ENCODE results near the gene ANKS1B.

ANKS1B gene

GRCh38 chr12:99453836-99454538, 530.7 kb downstream of the ANKS1B start:
- DNase-seq (ENCODE audit: low read depth), result no peak

DNA sequence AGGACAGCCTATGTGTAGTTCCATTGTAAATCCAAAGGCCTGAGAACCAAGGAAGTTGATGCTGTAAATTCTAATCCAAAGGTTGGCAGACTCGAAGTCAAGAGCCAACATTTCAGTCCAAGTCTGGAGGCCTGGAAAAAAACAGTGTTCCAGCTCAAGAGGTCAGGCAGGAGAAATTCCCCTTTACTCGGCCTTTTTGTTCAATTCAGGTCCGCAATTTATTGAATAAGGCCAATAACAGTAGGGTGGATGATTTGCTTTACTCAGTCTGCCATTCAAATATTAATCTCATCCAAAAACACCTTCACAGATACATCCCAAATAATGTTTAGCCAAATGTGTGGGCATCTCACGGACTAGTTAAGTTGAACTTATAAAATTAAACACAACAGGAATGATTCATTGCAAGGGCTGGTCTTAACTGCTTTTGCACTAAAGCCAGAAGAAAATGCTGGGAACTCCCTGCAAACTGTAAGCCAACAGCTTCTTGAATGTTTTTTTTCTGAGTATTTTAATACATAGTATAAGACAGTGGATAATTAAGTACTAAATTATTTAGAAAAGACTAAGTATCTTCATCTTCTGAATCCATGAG, 534.6 kb downstream of the ANKS1B start:
- no peak for DNase-seq (ENCODE audit: low read depth)

GRCh38 chr12:99444859-99445316, 539.8 kb downstream of the ANKS1B start:
- DNase-seq (ENCODE audit: low read depth), result no peak

DNA sequence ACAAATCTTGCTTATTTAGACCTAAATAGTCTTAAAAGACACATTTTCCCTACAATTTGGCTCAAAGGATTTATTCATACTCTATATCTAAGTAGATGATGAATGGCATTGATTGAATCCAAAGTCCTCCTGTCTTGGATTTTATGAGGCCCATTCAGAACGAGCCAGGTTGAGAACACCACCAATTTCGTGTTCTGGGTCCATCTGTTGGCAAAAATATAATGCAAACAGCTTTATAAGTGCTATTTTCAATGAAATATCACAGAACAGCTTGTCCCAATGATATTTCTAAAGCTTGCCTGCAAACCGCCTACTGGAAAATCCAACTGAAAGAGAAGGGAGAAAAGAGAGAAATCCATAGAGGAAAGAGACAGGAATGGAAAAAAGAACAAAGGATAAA, 542.0 kb downstream of the ANKS1B start:
- DNase-seq (ENCODE audit: low read depth), result no peak

DNA sequence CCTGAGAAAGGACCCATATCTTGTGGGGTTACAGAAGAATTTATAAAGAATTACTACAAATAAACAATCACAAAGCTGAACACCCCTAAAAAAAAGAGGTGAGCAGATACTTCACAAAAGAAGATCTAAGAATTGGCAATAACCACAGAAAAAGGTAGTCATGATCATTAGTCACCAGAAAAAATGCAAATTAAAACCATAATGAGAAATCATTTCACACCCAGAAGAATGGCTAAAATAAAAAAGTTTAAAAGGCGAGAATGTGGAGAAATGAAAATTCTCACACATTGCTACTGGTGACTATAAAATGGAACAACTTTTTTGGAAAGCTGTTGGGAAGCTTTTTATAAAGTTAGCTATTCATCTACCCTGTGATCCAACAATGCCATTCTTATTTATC, 545.3 kb downstream of the ANKS1B start:
- no peak for DNase-seq (ENCODE audit: low read depth)

DNA sequence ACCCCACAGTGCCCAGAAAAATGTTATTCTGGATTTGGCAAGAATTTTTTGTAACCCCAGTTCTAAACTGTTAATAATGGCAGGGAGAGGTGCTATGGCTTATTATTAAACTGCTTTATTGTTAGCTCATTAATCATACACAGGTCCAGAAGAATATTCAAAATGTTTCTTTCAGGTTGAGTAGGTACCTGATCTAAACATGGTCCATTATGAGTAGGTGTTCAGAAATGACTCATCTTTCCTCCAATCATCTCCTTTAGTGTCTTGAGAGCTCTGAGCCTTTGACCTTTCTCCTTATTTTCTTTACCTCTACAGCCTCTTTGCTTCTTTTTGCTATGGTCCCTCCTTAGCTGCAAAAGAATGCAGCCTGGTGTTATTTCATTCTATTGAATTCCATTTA, 548.2 kb downstream of the ANKS1B start:
- DNase-seq (ENCODE audit: low read depth), result no peak

DNA sequence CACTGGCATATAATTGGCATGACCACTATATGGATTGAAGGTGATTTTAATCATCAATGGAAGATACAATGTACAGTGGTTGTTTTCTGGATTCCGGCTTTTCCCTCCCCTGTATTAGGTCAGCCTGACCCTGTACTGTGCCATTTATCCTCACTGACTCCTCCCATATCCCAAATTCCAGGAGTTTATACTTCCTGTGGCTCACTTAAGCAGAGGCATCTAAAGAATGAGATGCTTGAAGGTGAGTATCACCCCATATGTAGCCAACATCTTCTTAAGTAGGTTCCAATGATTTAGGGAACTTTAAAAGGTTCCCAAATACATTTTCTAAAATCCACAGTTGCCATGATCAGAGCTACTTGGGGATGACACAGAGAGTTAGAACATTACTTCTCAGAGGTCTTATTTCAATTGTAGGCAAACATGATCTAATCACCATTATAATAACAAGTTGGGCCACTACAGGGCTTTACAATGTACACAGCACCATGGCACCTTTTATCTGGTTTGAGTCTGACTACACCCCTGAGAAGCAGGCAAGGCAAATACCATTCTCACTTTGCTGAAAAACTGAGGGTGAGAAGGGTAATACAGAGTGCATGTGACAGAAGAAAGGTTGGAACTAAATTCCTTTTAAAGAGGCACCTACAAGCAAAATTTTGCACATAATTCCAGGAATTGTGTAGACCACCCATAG, 549.5 kb downstream of the ANKS1B start:
- no peak for DNase-seq (ENCODE audit: low read depth)

- DNase-seq (ENCODE audit: low read depth), result no peak
These were observed 551.6 kb downstream of the ANKS1B start for GRCh38 chr12:99433155-99433554.

DNA sequence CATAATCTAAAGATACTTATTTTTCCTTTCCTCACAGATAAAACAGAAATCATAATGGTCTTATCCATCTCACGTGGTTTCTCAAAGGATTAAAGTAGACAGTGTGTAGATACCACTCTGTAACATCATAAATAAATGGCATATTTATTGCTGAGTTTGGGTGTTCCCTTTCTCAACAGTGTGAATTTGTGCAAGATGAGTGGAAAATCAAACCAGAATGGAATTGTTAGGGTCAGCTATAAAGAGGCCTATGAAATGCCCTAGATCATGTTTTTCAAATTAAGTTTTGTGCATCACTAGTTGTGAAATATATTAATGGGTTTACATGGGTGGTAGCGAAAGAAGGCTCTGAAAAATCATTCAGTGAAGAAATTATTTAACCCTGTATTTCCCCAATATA, 553.5 kb downstream of the ANKS1B start:
- no peak for DNase-seq (ENCODE audit: low read depth)

DNA sequence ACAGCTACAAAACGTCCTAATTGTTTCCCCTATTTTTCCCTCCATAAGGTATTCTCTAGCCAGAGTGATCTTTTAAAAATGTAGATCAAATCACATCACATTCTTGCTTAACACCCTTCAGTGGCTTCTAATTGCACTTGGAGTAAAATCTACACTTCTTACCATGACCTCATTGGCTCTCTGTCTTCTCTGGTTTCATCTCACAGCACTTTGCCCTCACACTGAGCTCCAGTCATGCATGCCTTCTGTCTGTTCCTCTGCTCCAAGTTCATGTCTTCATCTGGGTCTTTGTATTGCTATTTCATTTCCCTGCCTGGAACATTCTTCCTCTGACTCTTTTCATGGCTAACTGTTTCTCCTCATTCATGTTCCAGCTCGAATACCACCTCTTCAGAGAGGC, 557.6 kb downstream of the ANKS1B start:
- no peak for DNase-seq (ENCODE audit: low read depth)

DNA sequence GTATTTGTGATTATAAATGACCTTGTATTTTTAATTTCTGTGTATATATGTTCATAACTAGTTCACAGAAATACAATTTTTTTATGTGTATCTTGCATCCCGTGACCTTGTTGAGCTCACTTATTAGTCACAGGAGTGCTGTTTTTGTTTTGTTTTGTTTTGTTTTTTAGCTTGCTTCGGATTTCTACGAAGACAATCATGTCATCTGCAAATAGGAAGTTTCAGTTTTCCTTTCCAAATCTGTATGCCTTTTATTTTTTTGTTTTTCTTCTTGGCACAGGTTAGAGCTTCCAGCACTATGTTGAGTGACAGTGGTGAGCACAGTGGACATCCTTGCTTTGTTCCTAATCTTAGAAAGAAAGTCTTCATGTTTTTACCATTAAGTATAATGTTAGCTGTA, 566.4 kb downstream of the ANKS1B start:
- DNase-seq (ENCODE audit: low read depth), result no peak

- no peak for DNase-seq (ENCODE audit: low read depth)
These were observed 571.0 kb downstream of the ANKS1B start for GRCh38 chr12:99413751-99414150.

DNA sequence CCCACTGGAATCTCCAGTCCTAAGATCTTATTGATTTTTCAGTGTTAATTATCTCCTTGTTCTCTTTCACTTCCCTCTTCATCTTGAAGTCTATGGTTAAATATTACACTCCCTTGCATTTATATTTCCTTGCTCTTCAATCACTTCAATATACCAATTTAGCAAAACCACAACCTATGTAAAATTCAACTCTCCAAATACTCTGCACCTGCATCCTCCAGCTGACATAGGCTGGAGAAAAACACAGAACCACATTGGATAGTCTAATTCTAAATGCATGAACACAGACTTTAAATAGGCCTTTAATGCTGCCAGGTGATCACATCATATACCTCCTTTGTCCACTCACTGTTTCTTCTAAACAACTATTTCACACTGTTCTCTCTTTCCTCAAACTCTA, 591.0 kb downstream of the ANKS1B start:
- no peak for DNase-seq (ENCODE audit: low read depth)

DNA sequence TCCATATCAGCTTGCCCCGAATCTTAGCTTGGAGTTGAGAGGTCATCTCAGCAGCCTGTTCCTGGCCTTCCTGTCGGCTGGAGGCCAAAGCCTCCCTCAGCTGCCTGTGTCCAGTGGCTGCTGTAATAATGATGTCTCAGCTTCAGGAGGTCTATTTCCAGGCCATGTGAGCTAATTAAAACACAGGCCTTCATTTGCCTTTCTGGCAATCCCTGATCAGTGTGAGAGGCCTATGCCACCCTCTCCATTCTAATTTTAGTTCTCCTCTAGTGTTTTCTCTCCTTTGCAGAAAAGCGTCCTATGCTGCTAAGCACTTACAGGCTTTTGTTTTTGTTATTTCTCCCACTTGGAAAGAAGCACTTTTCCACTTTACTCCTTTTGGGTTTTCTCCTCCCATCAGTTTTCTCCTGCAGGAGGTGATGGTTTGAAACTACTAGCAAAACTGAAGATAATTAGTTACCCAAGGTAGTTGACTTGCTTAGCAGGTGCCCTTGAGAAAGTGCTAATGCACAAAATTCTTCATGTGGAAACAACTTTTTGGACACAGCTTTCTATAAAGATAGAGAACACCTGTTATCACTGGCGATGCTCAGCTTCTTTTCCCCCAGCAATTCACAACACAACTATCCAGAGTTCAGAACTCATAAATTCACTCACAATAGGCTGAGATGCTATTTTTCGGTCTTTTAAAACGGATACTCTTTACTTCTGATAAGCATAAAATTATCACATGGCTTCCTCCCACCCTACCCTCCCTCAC, 592.5 kb downstream of the ANKS1B start:
- no peak for DNase-seq (ENCODE audit: low read depth)

- DNase-seq (ENCODE audit: low read depth), result no peak
These were observed 594.0 kb downstream of the ANKS1B start for GRCh38 chr12:99390707-99391106.

DNA sequence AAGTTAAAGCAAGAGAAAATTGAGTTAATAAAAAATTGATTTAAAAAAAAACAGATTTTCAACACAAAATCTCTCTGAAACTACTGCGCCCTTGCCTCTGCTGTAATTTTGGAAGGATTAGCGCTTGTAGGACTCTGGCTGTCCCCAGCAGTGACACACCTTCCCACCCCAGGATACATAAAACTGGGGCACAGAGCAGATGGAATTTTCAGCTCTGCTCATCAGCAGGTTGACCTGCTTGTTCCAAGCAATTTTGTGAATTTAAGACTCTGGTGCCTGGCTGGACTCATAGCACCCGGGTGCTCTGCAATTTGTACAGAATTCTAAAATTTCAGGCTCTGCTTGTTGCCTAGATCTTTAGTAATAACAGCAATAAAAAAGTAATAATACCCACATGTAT, 595.0 kb downstream of the ANKS1B start:
- no peak for DNase-seq (ENCODE audit: low read depth)

DNA sequence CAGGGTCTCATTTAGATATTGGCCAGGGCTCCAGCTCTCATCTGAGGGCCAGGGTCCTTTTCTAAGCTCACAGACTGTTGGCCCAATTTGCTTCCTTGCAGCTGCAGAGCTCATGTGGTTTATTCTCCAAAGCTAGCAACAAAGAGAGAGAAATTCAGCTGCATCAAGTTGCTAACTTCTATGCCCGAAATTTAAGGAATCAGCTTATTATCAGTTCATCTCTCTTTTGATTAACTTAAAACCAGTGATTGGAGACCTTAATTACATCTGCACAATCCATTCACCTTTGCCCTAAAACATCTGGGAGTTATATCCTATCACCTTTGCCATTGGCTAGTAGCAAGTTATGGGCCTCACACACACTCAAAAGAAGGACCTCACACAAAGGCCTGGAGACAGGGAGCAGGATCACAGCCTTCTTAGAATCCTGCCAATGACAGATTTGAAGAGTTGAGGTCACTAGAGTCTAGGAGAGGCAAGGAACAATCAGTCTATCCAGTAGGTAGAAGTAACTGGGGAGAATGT, 596.0 kb downstream of the ANKS1B start:
- no peak for DNase-seq (ENCODE audit: low read depth)

DNA sequence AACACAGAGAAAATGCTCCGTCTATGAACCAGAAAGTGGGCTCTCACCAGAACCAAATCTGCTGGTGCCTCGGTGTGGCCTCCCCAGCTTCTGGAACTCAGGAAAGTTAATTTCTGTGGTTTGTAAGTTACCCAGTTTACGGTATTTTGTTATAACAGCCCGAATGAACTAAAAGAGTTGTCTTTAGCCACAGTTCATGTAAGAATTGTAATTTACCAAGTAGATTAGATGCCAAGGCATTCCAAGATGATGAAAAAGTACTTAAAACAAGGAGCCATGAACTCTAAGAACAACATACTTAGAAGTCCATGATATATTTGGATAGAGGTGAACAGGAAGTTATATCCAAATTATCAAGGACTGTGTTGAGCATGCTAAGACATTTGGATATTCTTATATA, 597.1 kb downstream of the ANKS1B start:
- DNase-seq (ENCODE audit: low read depth), result no peak

- no peak for DNase-seq (ENCODE audit: low read depth)
These were observed 597.8 kb downstream of the ANKS1B start for GRCh38 chr12:99386907-99387306.

DNA sequence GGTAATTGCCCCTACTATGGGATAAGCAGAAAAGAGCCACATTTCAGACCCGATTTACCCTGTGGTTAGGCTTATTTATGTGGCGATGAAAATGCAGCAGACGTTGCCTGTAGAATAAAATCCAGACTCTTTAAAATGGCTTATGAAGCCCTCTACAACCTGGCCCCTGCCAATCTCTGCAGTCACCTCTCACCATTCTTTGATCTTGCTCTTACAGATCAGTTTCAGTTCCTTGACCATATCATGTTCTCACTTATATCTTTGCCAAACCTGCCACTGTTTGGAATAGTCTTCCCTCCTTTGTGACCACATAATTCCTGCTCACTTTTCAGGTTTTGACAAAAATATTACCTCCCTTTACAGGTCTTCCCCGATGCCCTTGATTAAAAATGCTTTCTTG, 601.5 kb downstream of the ANKS1B start:
- no peak for DNase-seq (ENCODE audit: low read depth)

DNA sequence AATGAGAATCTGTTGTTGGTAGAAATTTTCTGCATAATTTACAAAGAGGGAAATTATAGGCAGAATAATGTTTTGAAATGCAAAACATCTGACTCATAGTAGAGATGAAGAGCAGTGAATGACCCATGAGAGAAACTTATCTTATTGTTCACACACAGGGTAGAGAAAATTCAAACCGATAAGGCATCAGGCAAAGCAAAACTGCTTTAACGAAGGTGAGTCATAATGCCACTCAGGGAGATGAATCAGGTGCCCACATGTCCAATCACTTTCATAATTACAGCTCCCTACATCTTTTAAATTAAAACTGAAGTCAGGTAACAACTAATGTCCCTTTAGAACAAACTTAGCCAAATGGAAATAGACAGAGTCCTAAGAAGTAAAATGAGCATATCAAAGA, 602.7 kb downstream of the ANKS1B start:
- no peak for DNase-seq (ENCODE audit: low read depth)

DNA sequence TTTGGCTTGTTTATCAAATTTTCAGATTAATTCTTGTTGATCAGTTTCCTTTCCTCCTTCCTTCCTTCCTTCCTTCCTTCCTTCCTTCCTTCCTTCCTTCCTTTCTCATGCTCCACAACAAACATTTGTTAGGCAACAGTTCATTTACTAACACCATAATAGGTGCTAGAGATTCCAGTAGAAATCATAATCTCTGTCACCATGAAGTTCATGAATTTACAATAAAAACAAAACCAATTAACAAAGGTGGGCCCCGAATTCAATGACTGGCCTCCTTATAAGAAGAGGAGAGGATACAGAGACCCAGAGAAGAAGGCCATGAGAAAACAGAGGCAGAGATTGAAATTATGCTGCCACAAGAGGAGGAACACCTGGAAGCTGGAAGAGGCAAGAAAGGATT, 604.0 kb downstream of the ANKS1B start:
- DNase-seq (ENCODE audit: low read depth), result no peak

DNA sequence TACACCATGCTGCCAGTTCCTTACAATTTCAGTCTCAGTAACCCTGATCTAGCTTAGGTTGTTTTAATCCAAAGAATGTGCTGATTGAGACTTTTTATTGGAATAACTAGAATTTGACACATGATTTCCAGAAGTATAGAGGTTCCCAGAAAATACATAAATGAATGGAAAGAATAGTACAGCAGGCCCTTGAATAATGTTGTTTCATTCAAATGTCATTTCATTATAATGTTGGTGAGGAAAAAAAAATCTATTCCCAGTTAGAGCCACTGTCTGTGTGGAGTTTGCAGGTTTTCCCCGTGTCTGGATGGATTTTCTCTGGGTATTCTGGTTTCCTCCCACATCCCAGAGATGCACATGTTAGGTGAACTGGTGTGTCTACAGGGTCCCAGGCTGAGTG, 610.7 kb downstream of the ANKS1B start:
- DNase-seq (ENCODE audit: low read depth), result no peak

Measured in stimulated activated CD8-positive, alpha-beta memory T cell treated with anti-CD3 and anti-CD28 coated beads, Interleukin-15, amount 100 ng/mL, for 24 hours (primary cell).